ENCODE results near the gene MEI1.
A peak's percentile ranks its signal among the peaks of the same experiment; 100 is the strongest.

The MEI1 gene

DNA sequence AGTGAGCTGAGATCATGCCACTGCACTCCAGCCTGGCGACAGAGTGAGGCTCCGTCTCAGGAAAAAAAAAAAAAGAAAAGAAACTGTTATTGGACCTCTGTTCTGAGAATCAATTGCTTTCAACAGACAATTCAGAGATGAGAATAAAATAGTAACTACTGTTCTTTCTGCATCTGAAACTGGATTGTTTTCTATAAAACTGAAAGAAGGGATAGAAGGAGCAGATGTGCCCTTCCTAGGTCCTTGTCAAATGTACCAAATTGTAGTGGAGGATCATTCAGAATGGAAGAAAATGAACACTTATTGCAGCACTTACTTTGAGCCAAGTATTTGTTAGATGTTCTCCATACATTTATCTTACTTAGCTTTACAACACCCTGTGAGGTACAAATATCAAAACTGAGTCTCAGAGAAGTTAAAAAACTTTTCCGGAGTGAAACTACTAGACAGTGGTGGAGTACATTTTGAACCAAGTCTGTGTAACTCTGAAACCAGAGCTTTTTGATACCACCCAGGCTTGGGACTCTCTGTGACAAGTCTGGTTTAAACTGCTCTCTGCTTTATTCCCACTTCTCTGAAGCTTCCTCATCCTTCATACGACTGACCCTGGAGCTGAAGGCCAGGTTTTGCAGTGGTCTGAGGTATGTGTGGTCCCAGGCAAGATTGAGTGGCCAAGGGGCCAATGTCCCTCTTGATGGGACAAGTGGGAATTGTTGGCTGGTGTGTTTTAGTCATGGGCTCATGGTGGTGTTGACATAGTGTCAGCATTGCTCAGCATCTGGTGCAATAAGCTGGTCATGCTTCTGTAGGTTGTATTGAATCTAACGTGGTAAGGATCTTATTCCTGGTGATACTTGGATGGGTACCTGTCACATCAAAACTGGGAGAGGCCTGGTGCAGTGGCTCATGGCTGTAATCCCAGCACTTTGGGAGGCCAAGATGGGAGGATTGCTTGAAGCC is 53.0 kb downstream of the MEI1 start:
- DNase-seq: no peak

DNA sequence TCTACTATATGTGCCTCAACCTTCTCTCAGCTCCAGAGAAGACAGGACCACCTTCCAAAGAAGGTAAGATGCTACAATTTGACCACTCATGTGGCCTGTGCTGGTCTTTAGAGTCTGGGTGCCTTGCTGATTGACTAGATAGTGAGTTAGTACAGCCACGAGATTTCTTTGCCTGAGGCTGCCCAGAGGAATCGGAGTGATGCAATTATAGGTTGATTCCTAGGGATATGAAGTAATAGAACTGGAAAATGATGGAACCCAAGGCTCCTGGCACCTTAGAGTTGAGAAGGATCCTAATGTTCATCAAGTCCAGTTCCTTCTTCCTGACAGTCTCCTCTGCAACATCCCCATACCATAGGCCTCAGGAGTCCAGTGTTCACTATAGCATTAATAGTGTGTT is 54.7 kb downstream of the MEI1 start:
- no peak for DNase-seq

DNA sequence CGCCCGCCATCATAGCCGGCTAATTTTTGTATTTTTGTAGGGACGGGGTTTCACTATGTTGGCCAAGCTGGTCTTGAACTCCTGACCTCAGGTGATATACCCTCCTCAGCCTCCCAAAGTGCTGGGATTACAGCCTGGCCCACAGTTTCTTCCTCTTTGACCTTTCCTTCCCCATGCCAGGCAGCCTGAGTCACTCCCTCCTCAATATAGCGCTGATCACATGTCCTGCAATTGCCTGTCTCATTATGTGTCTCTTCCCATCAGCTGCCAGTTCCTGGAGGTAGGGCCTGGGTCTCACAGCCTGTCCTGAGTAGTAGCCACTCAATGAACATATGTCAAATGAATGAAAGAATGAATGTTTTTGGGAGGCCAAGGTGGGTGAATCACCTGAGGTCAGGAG is 58.2 kb downstream of the MEI1 start:
- no peak for DNase-seq

GRCh38 chr22:41758231-41758630 is 58.9 kb downstream of the MEI1 start:
- no peak for DNase-seq

DNA sequence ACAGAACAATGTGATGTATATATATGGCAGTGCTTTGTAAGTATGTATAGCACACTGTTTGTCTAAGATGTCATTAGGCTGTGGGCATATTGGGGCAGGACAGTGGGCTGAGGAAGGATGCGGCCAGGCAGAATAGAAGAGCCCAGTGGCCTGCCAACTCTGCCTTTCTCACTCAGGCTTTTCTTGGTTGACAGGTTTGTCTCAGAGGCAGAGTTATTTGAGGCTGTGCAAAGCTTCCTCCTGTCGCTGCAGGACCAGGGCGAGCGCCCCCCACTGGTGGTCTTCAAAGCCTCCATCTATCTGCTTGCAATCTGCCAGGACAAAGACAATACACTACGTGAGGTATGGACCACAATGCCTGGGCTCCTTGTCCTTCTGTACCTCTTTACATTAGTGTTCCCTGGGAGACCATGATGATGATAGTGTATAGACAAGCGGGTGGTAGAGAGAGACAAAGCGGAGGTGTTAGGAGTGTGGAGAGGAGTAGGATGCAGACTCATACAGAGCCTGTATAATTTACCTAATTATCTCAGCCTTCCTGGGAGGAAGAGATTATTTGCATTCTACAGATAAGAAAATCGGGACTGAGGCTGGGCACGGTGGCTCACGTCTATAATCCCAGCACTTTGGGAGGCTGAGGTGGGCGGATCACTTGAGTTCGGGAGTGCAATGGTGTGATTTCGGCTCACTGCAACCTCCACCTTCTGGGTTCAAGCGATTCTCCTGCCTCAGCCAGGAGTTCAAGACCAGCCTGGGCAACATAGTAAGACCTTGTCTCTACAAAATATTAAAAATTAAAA is 63.9 kb downstream of the MEI1 start:
- peak; percentile 57 to 70 for DNase-seq

DNA sequence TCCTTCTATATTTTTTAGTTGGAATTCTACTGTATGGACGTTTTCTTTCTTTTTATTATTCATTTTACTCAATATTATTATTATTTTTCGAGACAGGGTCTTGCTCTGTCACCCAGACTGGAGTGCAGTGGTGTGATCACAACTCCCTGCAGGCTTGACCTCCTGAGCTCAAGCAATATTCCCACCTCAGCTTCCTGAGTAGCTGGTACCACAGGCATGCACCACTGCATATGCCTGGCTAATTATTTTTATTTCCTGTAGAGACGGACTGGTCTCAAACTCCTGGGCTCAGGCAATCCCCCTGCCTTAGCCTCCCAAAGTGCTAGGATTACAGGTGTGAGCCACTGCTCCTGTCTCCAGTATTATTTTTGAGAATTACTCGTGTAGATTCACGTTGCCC is 67.2 kb downstream of the MEI1 start:
- DNase-seq: no peak

DNA sequence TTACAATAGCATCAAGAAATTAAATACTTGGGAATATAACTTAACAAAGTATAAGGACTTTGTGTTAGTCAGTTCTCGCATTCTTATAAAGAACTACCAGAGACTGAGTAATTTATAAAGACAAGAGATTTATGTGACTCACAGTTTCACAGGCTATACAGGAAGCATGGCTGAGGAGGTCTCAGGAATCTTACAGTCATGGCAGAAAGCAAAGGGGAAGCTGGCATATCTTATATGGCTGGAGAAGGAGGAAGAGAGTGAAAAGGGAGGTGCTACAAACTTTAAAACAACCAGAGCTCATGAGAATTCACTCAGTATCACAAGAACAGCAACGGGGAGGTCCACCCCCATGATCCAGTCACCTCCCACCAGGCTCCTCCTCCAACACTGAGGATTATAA is 69.1 kb downstream of the MEI1 start:
- no peak for DNase-seq

DNA sequence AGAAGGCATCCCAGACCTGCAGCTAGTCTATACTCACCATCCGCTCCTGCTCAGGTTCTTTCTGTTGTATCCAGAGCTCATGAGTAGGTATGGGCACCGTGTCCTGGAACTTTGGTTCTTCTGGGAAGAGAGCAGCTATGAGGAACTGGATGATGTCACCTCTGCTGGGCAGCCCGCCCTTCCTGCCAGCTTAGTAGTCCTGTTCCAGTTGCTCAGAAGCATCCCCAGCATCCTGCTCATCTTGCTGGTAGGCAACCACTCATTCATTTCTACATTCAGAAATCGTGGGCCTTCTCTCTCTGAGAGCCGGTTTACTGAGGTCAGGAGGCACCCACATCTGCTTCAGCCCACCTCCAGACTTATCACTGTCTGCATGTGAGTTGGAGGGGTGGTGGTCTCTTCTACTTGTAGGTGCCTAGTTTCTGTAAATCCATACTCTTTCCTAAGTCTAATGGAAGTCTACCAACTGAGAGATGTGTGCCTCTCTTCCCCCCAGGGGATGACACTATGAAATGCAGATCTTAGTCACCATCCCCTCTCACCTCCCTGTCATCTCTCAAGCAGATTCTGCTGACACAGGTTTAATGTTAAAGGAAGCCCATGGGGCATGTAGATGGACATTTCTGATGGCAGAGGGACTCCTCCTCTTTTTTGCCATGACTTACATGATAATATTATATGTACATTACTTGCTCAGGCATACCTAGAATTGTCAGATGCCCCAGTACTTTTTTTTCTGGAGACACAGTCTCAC is 71.6 kb downstream of the MEI1 start:
- no peak for DNase-seq

DNA sequence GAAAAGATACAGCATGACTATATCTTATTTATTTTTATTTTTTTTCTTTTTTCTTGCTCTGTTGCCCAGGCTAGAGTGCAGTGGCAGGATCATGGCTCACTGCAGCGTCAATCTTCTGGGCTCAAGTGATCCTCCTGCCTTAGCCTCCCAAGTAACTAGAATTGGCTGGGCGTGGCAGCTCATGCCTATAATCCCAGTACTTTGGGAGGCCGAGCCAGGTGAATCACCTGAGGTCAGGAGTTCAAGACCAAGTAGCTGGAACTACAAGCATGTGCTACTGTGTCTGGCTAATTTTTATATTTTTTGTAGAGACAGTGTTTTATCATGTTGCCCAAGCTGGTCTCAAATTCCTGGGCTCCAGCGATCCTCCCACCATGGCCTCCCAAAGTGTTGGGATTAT is 72.9 kb downstream of the MEI1 start:
- DNase-seq: no peak

GRCh38 chr22:41772645-41773044 is 73.3 kb downstream of the MEI1 start:
- no peak for DNase-seq

DNA sequence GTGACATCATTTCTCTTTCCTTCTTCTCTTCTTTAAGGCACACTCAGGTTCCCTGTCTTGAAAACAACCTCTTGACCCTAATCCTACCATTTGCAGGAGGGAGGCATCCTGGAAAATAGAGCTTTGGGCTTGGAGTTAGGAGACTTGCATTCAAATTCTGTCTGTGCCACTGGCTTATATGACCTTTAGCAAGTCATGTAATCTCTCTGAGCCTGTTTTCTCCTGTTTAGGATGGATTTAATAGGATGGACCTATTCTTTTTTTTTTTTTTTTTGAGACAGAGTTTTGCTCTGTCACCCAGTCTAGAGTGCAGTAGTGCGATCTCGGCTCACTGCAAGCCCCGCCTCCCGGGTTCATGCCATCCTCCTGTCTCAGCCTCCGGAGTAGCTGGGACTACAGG is 76.0 kb downstream of the MEI1 start:
- DNase-seq: no peak

DNA sequence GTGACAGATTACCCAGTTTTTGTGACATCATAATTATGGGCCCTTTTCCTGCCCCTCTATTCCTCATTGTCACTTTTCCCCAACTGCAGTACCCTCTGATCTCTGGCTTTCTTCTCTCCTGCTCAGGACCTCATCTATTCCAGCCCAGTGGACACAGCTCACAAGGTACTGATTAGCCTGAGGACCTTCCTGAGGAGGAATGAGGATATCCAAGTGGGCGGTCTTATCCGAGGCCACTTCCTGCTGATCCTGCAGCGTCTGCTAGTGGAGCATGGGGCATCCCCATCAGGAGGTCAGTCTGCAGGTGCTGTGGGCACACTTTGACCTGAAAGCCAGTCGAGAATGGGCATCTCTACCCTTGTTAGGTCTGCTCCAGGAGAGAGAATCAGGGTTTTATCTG is 76.7 kb downstream of the MEI1 start:
- DNase-seq: no peak

DNA sequence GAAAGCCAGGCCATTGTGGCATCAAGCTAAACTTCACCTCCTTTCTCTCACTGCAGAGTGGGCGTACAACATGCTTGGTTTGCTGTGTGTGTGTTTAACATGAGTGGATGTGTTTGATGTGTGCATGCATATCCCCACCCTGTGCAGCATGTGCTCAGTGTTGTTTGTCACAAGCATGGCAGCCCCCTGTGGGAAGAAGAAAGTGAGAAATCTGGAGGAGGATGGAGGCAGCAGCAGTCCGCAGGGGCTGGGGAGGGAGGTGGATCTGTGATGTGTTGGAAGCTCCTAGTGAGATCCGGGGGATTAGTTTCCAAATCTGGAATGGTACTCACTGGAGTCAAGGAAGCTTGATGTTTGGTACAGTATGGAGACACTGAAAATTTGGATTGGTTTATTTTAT is 77.1 kb downstream of the MEI1 start:
- DNase-seq: no peak

- DNase-seq: no peak
Observed at GRCh38 chr22:41777749-41778425, 78.6 kb downstream of the MEI1 start.

DNA sequence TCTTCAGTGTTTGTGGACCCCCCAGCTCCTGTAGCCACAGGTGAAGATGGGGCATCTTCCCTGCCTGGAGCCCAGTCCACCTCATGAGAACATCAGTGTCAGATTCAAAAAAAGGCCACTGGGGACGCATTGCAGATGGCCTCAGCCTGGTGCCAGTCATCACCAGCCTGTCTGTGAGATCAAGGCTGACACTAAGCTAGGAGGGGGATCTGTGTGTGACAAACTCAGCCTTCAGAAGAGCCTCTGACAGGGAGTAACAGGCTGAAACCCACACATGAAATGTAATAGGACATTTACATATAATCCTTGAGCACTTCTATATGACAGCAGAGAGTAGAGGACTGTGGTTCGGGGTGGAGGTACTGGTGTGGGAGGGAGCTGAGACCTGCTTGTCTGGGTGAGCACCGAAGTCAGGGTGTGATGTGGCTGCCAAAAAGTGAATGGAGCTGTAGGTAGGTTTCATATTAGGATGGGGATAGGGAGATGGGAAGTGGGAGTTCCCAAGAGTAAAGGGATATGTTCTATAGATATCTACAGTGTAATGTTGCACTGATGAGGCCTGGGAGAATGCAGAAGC is 80.7 kb downstream of the MEI1 start:
- no peak for DNase-seq

- DNase-seq: no peak
Observed at GRCh38 chr22:41780746-41781505, 81.6 kb downstream of the MEI1 start.

GRCh38 chr22:41781507-41781906 is 82.2 kb downstream of the MEI1 start:
- DNase-seq: no peak

- DNase-seq: no peak
Observed at GRCh38 chr22:41782316-41782715, 83.0 kb downstream of the MEI1 start.

GRCh38 chr22:41782751-41783150 is 83.4 kb downstream of the MEI1 start:
- DNase-seq: no peak

GRCh38 chr22:41787331-41787730 is 88.0 kb downstream of the MEI1 start:
- DNase-seq: no peak

DNA sequence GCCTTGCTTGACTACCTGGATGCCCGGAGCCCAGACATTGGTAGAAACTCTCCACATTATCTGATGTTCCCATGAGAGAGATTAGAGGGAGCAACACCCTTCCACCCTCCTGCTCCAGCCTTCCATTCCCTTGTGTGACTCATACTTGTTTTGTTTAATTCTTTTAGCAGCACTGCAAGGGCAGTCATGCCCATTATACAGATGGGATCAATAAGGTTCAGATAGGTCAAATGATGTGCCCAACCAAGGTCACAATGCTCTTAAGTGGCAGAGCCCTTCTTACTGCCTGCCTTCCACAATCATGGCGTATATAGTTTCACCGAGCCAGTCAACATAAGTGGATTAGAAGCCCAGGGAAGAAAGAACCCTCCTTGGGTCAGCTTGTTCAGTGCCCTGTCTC is 94.6 kb downstream of the MEI1 start:
- no peak for DNase-seq

DNA sequence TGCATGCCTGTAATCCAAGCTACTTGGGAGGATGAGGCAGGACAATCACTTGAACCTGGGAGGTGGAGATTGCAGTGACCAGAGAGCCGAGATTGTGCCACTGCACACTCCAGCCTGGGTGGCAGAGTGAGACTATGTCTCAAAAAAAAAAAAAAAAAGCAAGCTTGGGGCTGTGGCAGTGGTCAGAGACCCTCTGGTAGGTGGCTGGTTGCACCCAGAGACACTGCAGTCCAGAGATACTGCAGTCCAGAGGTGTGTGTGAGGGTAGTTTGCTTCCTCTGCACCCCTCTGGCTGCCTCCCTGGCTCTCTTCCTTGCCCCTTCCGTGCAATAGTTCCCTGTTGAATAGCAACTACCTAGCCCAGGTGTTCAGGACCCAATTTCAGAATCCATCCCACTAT is 99.4 kb downstream of the MEI1 start:
- DNase-seq: no peak
